Forelimb muscle (tissue), 1 donor: ENCODE measurements around the gene MECP2. TPM values are rescaled to one million over a fixed set of nuclear protein-coding genes. Genes with fewer than 3 reads are reported as not detected.
"Not testable (repeated sequence)": the region's sequence is repeated elsewhere in the genome, so short reads cannot be mapped to it uniquely, and the experiment has no call there.

Source experiments
- DNase-seq: peaks from one replicate; pipeline ENCODE4 v3.0.0-alpha.2; 2013; ENCODE audit warnings: low read depth
- polyA plus RNA-seq: library from polyadenylated mRNA; unstranded; fragments of 120-200 nt; gene quantifications from one replicate; pipeline ENCODE4 v1.2.1, GENCODE V29; 2013; ENCODE audit not compliant: insufficient read length

The MECP2 gene
- polyA plus RNA-seq, 1 donor = 21.2 TPM

- no peak for DNase-seq
These were observed 104.4 kb downstream of the MECP2 start for GRCh38 chrX:153993079-153993478.

- no peak for DNase-seq
These were observed 105.3 kb downstream of the MECP2 start for GRCh38 chrX:153992180-153992579.

GRCh38 chrX:153991013-153991580 lies 106.4 kb downstream of the MECP2 start:
- DNase-seq = no peak

GRCh38 chrX:153989973-153990655 lies 107.4 kb downstream of the MECP2 start:
- DNase-seq = no peak

GRCh38 chrX:153988493-153988892 lies 109.0 kb downstream of the MECP2 start:
- no peak for DNase-seq

DNA sequence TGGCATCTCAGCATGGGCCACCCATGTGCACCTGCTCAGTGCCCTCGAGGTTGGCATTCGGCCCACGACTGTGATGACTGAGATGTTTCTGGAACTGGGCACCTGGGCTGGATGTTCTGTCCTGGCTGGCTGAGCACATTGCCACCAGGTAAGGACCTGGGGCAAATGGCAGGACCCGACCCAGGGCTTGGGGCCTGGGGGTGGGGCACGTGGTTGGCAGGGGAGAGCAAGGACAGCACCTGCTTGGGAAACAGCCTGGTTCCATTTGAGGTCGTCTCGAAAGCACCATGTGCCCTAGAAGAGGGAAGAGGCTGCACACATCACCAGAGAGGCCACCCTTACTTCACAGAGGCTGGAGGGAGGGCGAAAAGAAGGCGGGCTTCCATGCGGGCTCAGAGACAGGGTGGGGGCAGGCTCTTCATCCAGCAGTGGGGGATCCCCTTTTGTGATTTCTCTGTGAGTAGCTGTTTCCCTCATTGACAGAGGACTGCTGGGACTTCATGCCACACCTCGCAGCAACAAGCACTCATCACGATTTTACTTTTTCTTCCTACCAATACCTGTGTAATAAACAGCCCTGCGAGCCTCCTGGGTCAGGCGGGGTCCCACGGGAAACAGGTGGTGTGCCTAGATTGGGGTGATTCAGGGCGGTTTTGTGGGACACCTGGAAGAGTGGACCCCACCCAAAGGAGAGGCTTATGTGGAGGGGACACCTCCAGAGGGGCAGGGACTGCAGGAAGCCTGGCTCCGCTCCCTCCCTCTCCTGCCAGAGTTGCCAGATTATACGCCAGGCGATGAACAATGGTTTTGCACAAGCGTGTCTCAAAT lies 113.0 kb downstream of the MECP2 start:
- DNase-seq = no peak

GRCh38 chrX:153983321-153983801 lies 114.2 kb downstream of the MECP2 start:
- DNase-seq = no peak

- no peak for DNase-seq
These were observed 115.6 kb downstream of the MECP2 start for GRCh38 chrX:153981771-153982533.

- no peak for DNase-seq
These were observed 116.3 kb downstream of the MECP2 start for GRCh38 chrX:153981231-153981630.

DNA sequence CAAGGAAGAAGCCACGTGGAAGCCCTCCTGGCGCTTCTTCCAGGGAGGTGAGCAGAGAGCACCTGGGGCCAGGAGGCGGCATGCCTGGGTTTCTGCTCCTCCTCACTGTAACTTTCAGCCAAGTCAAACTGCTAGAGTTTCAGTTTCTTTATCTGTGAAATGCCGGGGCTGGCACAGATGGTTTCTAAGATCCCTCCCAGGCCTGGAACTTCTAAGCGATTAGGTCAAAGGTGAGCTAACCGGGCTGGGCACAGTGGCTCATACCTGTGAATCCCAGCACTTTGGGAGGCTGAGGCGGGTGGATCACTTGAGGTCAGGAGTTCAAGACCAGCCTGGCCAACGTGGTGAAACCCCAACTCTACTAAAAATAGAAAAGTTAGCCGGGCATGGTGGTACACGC lies 117.1 kb downstream of the MECP2 start:
- not testable (repeated sequence) for DNase-seq

- DNase-seq = no peak
These were observed 122.7 kb downstream of the MECP2 start for GRCh38 chrX:153974726-153975286.

DNA sequence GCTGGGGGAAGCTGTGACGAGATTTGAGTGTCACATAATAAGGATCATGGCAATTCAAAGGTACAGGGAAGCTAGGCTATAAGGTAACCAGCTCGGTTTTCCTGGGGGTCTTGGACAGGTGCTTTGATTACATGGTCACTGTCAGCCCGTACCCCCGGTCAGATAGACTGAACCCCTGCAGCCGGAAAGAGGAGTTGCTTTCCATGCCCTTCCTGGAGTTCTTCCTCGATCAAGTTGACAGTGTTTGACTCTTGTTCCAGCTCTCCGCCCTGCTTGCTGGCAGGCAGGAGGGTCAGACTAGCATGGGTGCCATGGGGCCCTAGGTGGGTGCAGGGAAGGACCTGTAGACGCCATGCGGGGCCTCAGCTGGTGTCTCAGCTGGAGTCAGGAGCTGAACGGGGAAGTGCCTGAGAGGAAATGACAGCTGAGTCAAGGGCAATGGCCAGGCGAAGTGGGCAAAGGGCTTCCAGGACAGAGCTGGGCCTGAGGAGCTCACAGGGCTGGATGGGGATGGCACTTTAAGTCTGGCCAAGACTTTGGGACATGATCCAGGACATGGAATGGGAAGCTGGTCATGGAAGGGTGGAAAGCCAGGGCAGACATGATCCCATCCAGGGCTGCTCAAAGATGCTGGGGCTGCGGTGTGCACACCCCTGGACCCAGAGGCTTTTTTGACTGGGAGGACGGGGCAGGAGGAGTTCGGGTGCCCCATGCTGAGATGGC lies 123.4 kb downstream of the MECP2 start:
- no peak for DNase-seq

GRCh38 chrX:153973127-153974002 lies 124.2 kb downstream of the MECP2 start:
- DNase-seq = no peak

GRCh38 chrX:153972368-153973126 lies 125.0 kb downstream of the MECP2 start, which contains the start of gene TMEM187:
Gene TMEM187, plus strand, starts transcription at chrX:153972754. Its CDS starts 9,309 bp downstream, at chrX:153982063.
- peak; percentile 74 for DNase-seq

Other genes with a start within 250 kb of the MECP2 start
- 1.9 TPM for gene L1CAM, start 211.5 kb downstream of the MECP2 start, polyA plus RNA-seq
- gene AVPR2, start 193.0 kb downstream of the MECP2 start, polyA plus RNA-seq = 1.1 TPM
- 21.5 TPM for gene ARHGAP4, start 171.5 kb downstream of the MECP2 start, polyA plus RNA-seq
- 75.3 TPM for gene NAA10, start 162.7 kb downstream of the MECP2 start, polyA plus RNA-seq
- gene RENBP, start 153.1 kb downstream of the MECP2 start, polyA plus RNA-seq = 3.7 TPM
- 30.7 TPM for gene HCFC1, start 125.9 kb downstream of the MECP2 start, polyA plus RNA-seq
- 2.8 TPM for gene TMEM187, start 125.0 kb downstream of the MECP2 start, polyA plus RNA-seq
- gene IRAK1, start 77.8 kb downstream of the MECP2 start, polyA plus RNA-seq = 46.7 TPM
- not detected for gene OPN1LW, start 46.5 kb upstream of the MECP2 start, polyA plus RNA-seq
- not detected for gene OPN1MW, start 84.9 kb upstream of the MECP2 start, polyA plus RNA-seq
- gene OPN1MW2, start 122.0 kb upstream of the MECP2 start, polyA plus RNA-seq = not detected
- gene OPN1MW3, start 159.9 kb upstream of the MECP2 start, polyA plus RNA-seq = not detected
- not detected for gene TEX28, start 197.4 kb upstream of the MECP2 start, polyA plus RNA-seq
- gene TKTL1, start 198.1 kb upstream of the MECP2 start, polyA plus RNA-seq = 0.22 TPM